Hepatocyte (in vitro differentiated cells): ENCODE results near the gene MTERF4. TPM values are rescaled to one million over a fixed set of nuclear protein-coding genes. Genes with fewer than 3 reads are reported as not detected.
"Not testable (repeated sequence)": the region's sequence is repeated elsewhere in the genome, so short reads cannot be mapped to it uniquely, and the experiment has no call there.

Experiments used
- DNase-seq: peaks from one replicate; pipeline ENCODE4 v3.0.0-alpha.2; 2016; ENCODE audit warnings: low spot score
- H2AFZ ChIP-seq: fragments of 200-600 bp; sonication (generic); 2 replicates; pipeline ENCODE4 v1.6.0; 2016; ENCODE audit warnings: antibody characterized with exemption, mild to moderate bottlenecking
- H3K27ac ChIP-seq: fragments of 200-600 bp; sonication (generic); 2 replicates; pipeline ENCODE4 v1.5.1; 2016; ENCODE audit warnings: mild to moderate bottlenecking
- H3K27me3 ChIP-seq: fragments of 200-600 bp; sonication (generic); 2 replicates; pipeline ENCODE4 v1.6.1; 2016
- H3K36me3 ChIP-seq: fragments of 200-600 bp; sonication (generic); replicated peaks from 2 replicates; pipeline ENCODE4 v1.5.1; 2016; ENCODE audit warnings: low read depth; ENCODE audit not compliant: insufficient read depth
- H3K4me1 ChIP-seq: fragments of 200-600 bp; sonication (generic); 2 replicates; pipeline ENCODE4 v1.5.1; 2016; ENCODE audit warnings: mild to moderate bottlenecking, moderate library complexity; ENCODE audit not compliant: insufficient read depth
- H3K4me2 ChIP-seq: fragments of 200-600 bp; sonication (generic); 2 replicates; pipeline ENCODE4 v1.6.0; 2016
- H3K4me3 ChIP-seq: fragments of 200-600 bp; sonication (generic); 2 replicates; pipeline ENCODE4 v1.5.1; 2016; ENCODE audit warnings: mild to moderate bottlenecking
- H3K79me2 ChIP-seq: fragments of 200-600 bp; sonication (generic); 2 replicates; pipeline ENCODE4 v1.6.0; 2017; ENCODE audit warnings: mild to moderate bottlenecking
- H3K9me2 ChIP-seq: fragments of 200-600 bp; sonication (generic); replicated peaks from 2 replicates; pipeline ENCODE4 v1.6.0; 2017; ENCODE audit warnings: mild to moderate bottlenecking; ENCODE audit not compliant: insufficient read depth
- H3K9me3 ChIP-seq: fragments of 200-600 bp; sonication (generic); 2 replicates; pipeline ENCODE4 v1.5.1; 2016; ENCODE audit warnings: low read depth, mild to moderate bottlenecking
- H4K20me1 ChIP-seq: fragments of 200-600 bp; sonication (generic); 2 replicates; pipeline ENCODE4 v1.6.0; 2016; ENCODE audit warnings: mild to moderate bottlenecking; ENCODE audit not compliant: insufficient read depth, poor library complexity, severe bottlenecking
- CTCF ChIP-seq: fragments of 200-600 bp; sonication (generic); IDR thresholded peaks from 2 replicates; pipeline ENCODE4 v1.5.1; 2016; ENCODE audit warnings: antibody characterized with exemption, mild to moderate bottlenecking; ENCODE audit not compliant: poor library complexity
- EZH2 ChIP-seq: fragments of 200-600 bp; sonication (generic); IDR thresholded peaks from 2 replicates; pipeline ENCODE4 v1.6.1; 2016; ENCODE audit warnings: antibody characterized with exemption, mild to moderate bottlenecking, borderline replicate concordance
- EZH2phosphoT487 ChIP-seq: fragments of 200-600 bp; sonication (generic); IDR thresholded peaks from one replicate; pipeline ENCODE4 v1.6.1; 2018; ENCODE audit warnings: antibody characterized with exemption, mild to moderate bottlenecking, low read depth, moderate library complexity; ENCODE audit not compliant: unreplicated experiment, severe bottlenecking
- whole genome bisulfite sequencing: methylation state at CpG from one replicate; pipeline ENCODE4 v1.1.6; 2016; ENCODE audit warnings: low lambda C conversion rate; ENCODE audit errors: missing lambda C conversion rate; 5-methylcytosine and 5-hydroxymethylcytosine counted together
- polyA plus RNA-seq: library from polyadenylated mRNA; unstranded; fragments of >200 nt; fragmentation: Nextera tagmentation; extraction: Ambion mirVana; gene quantifications from 2 replicates; pipeline ENCODE4 v1.2.1, GENCODE V29; 2016
- total RNA-seq: library from RNA; depleted of rRNA; stranded (reverse); fragments of >200 nt; gene quantifications from 2 replicates; pipeline ENCODE4 v1.2.3, GENCODE V29; 2014

MTERF4 gene
- total and polyA plus RNA-seq, 2 experiments from 2014 or later, result 20.3 to 39.4 TPM

GRCh38 chr2:241108271-241109209, 6.5 kb upstream of the MTERF4 start:
- Histone ChIP-seq H3K27ac (no peak overlapping the region), H3K4me2 (no peak overlapping the region), H3K9me2 (no peaks in the 10 kb centered on the region), H3K27me3 (no peaks in the 10 kb centered on the region), H3K4me1 (peaks cover 2% of the 10 kb centered on the region), H4K20me1 (no peaks in the 10 kb centered on the region), H2AFZ (no peak overlapping the region), H3K36me3 (no peaks in the 10 kb centered on the region), H3K9me3 (no peaks in the 10 kb centered on the region), H3K79me2 (peaks cover 5% of the 10 kb centered on the region), H3K4me3 (no peak overlapping the region)
- 96% methylated on average over 35 of the region's 35 CpGs for WGBS
- no peak for TF ChIP-seq EZH2
- TF ChIP-seq EZH2phosphoT487, result no peak
- TF ChIP-seq CTCF, result no peak
- no peak for DNase-seq

- H4K20me1 ChIP-seq, result no peaks in the 10 kb centered on the region
Observed at GRCh38 chr2:241107031-241107783, 5.1 kb upstream of the MTERF4 start.

GRCh38 chr2:241105641-241106040, 3.6 kb upstream of the MTERF4 start:
- no peak for DNase-seq
- no peaks in the 10 kb centered on the region for H3K9me2 ChIP-seq
- WGBS, result 75% methylated on average over 3 of the region's 3 CpGs
- no peak overlapping the region for H3K4me3 ChIP-seq
- no peak overlapping the region for H3K27ac ChIP-seq
- H3K27me3 ChIP-seq, result no peaks in the 10 kb centered on the region
- no peaks in the 10 kb centered on the region for H3K36me3 ChIP-seq
- H3K4me1 ChIP-seq, result peaks cover 13% of the 10 kb centered on the region
- TF ChIP-seq EZH2phosphoT487 (no peak), EZH2 (no peak), CTCF (no peak)
- no peaks in the 10 kb centered on the region for H3K9me3 ChIP-seq
- H3K79me2 ChIP-seq, result peaks cover 24% of the 10 kb centered on the region
- no peak overlapping the region for H2AFZ ChIP-seq
- no peak overlapping the region for H3K4me2 ChIP-seq
- no peaks in the 10 kb centered on the region for H4K20me1 ChIP-seq

More at GRCh38 chr2:241107031-241107783, 5.1 kb upstream of the MTERF4 start:
- WGBS, result 92% methylated on average over 9 of the region's 9 CpGs
- Histone ChIP-seq H2AFZ (no peak overlapping the region), H3K4me2 (no peak overlapping the region), H3K27me3 (no peaks in the 10 kb centered on the region), H3K4me1 (peaks cover 8% of the 10 kb centered on the region), H3K36me3 (no peaks in the 10 kb centered on the region), H3K9me3 (no peaks in the 10 kb centered on the region), H3K79me2 (peaks cover 11% of the 10 kb centered on the region), H3K27ac (no peak overlapping the region), H3K4me3 (no peak overlapping the region), H3K9me2 (no peaks in the 10 kb centered on the region)
- TF ChIP-seq CTCF (no peak), EZH2 (no peak), EZH2phosphoT487 (no peak)
- no peak for DNase-seq

- H2AFZ ChIP-seq, H3K9me2 ChIP-seq, H3K27me3 ChIP-seq, H3K27ac ChIP-seq, H4K20me1 ChIP-seq, H3K36me3 ChIP-seq, DNase-seq, H3K4me3 ChIP-seq, H3K4me2 ChIP-seq, H3K9me3 ChIP-seq: not testable (repeated sequence)
- Histone ChIP-seq H3K4me1 (peaks cover 13% of the 10 kb centered on the region), H3K79me2 (peaks cover 35% of the 10 kb centered on the region)
- WGBS, result 98% methylated on average over 10 of the region's 10 CpGs
Observed at GRCh38 chr2:241104611-241105010, 2.5 kb upstream of the MTERF4 start.
